Suprapubic skin (tissue), 4 donors: ENCODE data around the gene THOC6. TPM values are rescaled to one million over a fixed set of nuclear protein-coding genes. Genes with fewer than 3 reads are reported as not detected.
A peak's percentile ranks its signal among the peaks of the same experiment; 100 is the strongest.
"Not testable (repeated sequence)": the region's sequence is repeated elsewhere in the genome, so short reads cannot be mapped to it uniquely, and the experiment has no call there.

Experiments used
- DNase-seq, 2 donors: peaks; one replicate each; pipeline ENCODE4 v3.0.0-alpha.2; 2019; ENCODE audit warnings: low spot score in 2 of 2
- H3K27ac ChIP-seq: fragments of 200-600 bp; sonication (generic); one replicate; pipeline ENCODE4 v1.5.1; 2019
- H3K27me3 ChIP-seq: fragments of 200-600 bp; sonication (generic); one replicate; pipeline ENCODE4 v1.5.1; 2019
- H3K36me3 ChIP-seq: fragments of 200-600 bp; sonication (generic); one replicate; pipeline ENCODE4 v1.5.1; 2019
- H3K4me1 ChIP-seq: fragments of 200-600 bp; sonication (generic); one replicate; pipeline ENCODE4 v1.5.1; 2019
- H3K4me3 ChIP-seq: fragments of 200-600 bp; sonication (generic); one replicate; pipeline ENCODE4 v1.5.1; 2019; ENCODE audit warnings: mild to moderate bottlenecking
- H3K9me3 ChIP-seq: fragments of 200-600 bp; sonication (generic); one replicate; pipeline ENCODE4 v1.5.1; 2019
- EP300 ChIP-seq: sonication (generic); formaldehyde crosslinking; IDR thresholded peaks from one replicate; pipeline ENCODE4 v1.6.1; 2017; ENCODE audit warnings: antibody characterized with exemption
- POLR2A ChIP-seq, 2 donors: fragments of 450-650 bp; IDR thresholded peaks; one replicate each; pipeline ENCODE4 v1.6.1; 2017; ENCODE audit warnings: antibody characterized with exemption in 2 of 2, mild to moderate bottlenecking in 2 of 2, moderate library complexity in 2 of 2
- POLR2AphosphoS5 ChIP-seq, 3 donors: sonication (generic); formaldehyde crosslinking; IDR thresholded peaks; one replicate each; pipeline ENCODE4 v1.6.1; 2017; ENCODE audit warnings: antibody characterized with exemption in 3 of 3
- WGBS: methylation state at CpG from one replicate; pipeline ENCODE4 v1.1.5; 2018; 5-methylcytosine and 5-hydroxymethylcytosine counted together
- total RNA-seq, 4 donors: library from RNA; depleted of rRNA; stranded (reverse); fragments of >200 nt; gene quantifications; one replicate each; pipeline ENCODE4 v1.1.0, GENCODE V29; 2016
- TF ChIP-seq, protein P1 (sequence below), 2 donors: fragments of 200-600 bp in 1 of 2; fragments of 450-650 bp in 1 of 2; sonication (generic) in 1 of 2; IDR thresholded peaks; one replicate each; pipeline ENCODE4 v1.5.1; 2016 to 2019; ENCODE audit warnings: antibody characterized with exemption in 2 of 2, mild to moderate bottlenecking in 1 of 2, moderate library complexity in 1 of 2

Gene THOC6
- total RNA-seq, 4 donors from 2014 or later: 15.8 to 27.0 (median 24.9) TPM

DNA sequence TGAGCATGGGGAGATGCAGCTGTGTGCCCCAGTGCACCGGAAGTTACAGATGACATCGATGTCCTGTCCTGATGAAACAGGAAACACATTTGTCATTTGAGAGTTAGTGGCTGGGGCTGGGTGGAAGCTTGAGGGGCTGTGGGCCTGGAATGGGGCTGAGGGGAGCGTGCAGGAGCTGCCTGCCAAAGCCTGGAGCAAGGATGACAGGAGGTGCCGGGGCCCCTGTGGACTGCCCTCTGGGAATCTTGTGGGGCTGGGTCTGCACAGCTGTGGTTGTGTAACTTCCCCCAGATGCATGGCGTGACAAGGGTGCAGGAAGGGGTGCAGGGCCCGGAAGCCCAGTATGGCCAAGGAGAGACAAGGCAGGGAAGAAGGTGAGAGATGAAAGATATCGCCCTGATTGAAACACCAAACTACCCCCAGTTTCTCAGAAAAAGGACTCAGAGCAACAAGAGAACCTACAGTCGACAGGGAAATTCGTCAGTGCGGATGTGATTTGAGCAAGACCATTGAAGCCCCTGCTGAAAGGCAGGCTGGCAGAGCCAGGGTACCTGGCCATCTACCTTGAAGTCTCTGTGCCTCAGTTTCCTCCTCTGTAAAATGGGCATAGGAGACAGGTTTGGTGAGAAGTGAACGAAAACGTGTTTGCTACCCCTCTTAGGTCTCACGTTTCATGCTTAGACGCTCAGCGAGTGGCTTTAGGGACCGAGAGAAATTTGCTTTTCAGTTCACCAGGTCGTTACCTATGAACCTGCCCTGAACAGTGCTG is 31.3 kb downstream of the THOC6 start:
- Histone ChIP-seq H3K27ac (no peak overlapping the region), H3K27me3 (peaks cover 2% of the 10 kb centered on the region), H3K9me3 (no peaks in the 10 kb centered on the region), H3K4me3 (no peak overlapping the region), H3K36me3 (no peaks in the 10 kb centered on the region), H3K4me1 (peaks cover 19% of the 10 kb centered on the region)
- no peak for TF ChIP-seq POLR2AphosphoS5 (IDR thresholded peaks at IDR 0.05)
- TF ChIP-seq POLR2A (IDR thresholded peaks at IDR 0.05): no peak
- 83% methylated on average over 17 of the region's 17 CpGs for WGBS
- DNase-seq: no peak

DNA sequence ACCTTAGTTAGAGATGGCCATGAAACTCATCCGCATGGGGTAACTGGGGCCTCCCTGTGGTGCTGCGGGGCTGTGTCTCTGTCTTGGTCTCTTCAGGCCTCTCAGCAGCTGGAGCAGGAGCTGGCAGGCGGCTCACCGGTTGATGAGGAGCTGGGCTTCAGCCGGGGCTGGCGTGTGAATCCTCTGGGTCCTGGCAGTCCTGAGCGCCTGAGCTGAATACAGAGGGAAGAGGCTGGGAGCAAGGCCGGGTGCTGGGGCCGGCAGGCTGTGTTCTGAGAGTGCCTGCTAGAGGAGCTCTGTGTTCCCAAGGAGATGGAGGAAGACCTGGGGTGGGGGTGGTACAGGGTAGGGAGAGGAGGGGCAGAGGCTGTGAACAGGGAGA is 31.9 kb downstream of the THOC6 start:
- peaks cover 20% of the 10 kb centered on the region for H3K4me1 ChIP-seq
- H3K9me3 ChIP-seq, H3K27ac ChIP-seq, H3K36me3 ChIP-seq, H3K4me3 ChIP-seq, DNase-seq, H3K27me3 ChIP-seq: not testable (repeated sequence)
- 67% methylated on average over 6 of the region's 9 CpGs for WGBS

DNA sequence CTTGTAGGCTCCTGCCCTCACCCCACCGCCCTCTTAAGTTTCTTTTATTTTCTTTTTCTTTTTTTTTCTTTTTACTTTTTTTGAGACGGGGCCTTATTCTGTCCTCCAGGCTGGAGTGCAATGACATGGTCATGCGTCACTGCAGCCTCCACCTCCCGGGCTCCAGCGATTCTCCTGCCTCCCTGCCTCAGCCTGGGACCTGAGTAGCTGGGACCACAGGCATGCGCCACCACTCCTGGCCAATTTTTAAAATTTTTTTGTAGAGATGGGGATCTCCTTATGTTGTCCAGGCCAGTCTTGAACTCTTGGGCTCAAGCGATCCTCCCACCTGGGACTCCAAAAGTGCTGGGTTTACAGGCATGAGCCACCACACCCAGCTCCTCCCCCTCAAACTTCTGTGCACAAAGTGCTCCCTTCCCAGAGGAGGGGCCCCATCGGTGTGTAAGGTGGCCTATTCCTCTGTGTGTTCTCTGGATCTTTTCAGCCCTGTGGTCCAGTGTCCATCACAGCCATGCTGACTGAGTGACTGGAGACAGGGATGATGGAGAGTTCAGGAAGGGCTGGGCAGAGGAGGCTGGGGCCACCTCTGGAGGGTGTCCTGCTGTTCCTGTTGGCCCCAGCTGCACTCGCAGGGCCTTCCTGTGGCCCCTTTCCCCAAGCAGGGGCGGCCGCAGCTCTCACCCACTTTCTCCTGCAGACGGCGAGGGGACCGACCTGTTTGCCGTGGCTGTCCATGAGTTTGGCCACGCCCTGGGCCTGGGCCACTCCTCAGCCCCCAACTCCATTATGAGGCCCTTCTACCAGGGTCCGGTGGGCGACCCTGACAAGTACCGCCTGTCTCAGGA is 32.7 kb downstream of the THOC6 start:
- H3K27ac ChIP-seq: no peak overlapping the region
- no peaks in the 10 kb centered on the region for H3K36me3 ChIP-seq
- no peaks in the 10 kb centered on the region for H3K27me3 ChIP-seq
- DNase-seq: no peak
- H3K9me3 ChIP-seq: no peaks in the 10 kb centered on the region
- TF ChIP-seq POLR2AphosphoS5 (IDR thresholded peaks at IDR 0.05): no peak
- TF ChIP-seq, protein P1, sequence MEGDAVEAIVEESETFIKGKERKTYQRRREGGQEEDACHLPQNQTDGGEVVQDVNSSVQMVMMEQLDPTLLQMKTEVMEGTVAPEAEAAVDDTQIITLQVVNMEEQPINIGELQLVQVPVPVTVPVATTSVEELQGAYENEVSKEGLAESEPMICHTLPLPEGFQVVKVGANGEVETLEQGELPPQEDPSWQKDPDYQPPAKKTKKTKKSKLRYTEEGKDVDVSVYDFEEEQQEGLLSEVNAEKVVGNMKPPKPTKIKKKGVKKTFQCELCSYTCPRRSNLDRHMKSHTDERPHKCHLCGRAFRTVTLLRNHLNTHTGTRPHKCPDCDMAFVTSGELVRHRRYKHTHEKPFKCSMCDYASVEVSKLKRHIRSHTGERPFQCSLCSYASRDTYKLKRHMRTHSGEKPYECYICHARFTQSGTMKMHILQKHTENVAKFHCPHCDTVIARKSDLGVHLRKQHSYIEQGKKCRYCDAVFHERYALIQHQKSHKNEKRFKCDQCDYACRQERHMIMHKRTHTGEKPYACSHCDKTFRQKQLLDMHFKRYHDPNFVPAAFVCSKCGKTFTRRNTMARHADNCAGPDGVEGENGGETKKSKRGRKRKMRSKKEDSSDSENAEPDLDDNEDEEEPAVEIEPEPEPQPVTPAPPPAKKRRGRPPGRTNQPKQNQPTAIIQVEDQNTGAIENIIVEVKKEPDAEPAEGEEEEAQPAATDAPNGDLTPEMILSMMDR (IDR thresholded peaks at IDR 0.05): no peak
- no peak for TF ChIP-seq EP300
- no peak for TF ChIP-seq POLR2A (IDR thresholded peaks at IDR 0.05)
- 88% methylated on average over 8 of the region's 19 CpGs for WGBS
- H3K4me3 ChIP-seq: no peak overlapping the region
- peaks cover 20% of the 10 kb centered on the region for H3K4me1 ChIP-seq

GRCh38 chr16:3057181-3058138 is 33.6 kb downstream of the THOC6 start:
- H3K27me3 ChIP-seq: no peaks in the 10 kb centered on the region
- WGBS: 88% methylated on average over 19 of the region's 22 CpGs
- H3K27ac ChIP-seq: no peak overlapping the region
- TF ChIP-seq, protein P1 (IDR thresholded peaks at IDR 0.05): no peak
- TF ChIP-seq POLR2AphosphoS5 (IDR thresholded peaks at IDR 0.05) (no peak), EP300 (no peak), POLR2A (IDR thresholded peaks at IDR 0.05) (no peak)
- DNase-seq: no peak
- peaks cover 20% of the 10 kb centered on the region for H3K4me1 ChIP-seq
- no peaks in the 10 kb centered on the region for H3K36me3 ChIP-seq
- peak overlapping the region; percentile 89 for H3K4me3 ChIP-seq
- H3K9me3 ChIP-seq: no peaks in the 10 kb centered on the region

- H3K36me3 ChIP-seq: no peaks in the 10 kb centered on the region
- H3K4me3 ChIP-seq: peak overlapping the region; percentile 89
- H3K27ac ChIP-seq: peak overlapping the region; percentile 49
- H3K9me3 ChIP-seq: no peaks in the 10 kb centered on the region
- H3K4me1 ChIP-seq: peaks cover 20% of the 10 kb centered on the region
- no peak for DNase-seq
- H3K27me3 ChIP-seq: no peaks in the 10 kb centered on the region
- 40% methylated on average over 2 of the region's 77 CpGs for WGBS
- TF ChIP-seq, protein P1 (IDR thresholded peaks at IDR 0.05): no peak
- no peak for TF ChIP-seq EP300
- no peak for TF ChIP-seq POLR2AphosphoS5 (IDR thresholded peaks at IDR 0.05)
- TF ChIP-seq POLR2A (IDR thresholded peaks at IDR 0.05): no peak
These were observed 34.5 kb downstream of the THOC6 start for GRCh38 chr16:3058139-3059030.
